DMS79 treated with DMSO at 0.1 percent for 48 hours (cell line): ENCODE measurements around the gene NUP37.

ENCODE experiments used
- DNase-seq: peaks from one replicate; lab custom pipeline; 2025; lab: John Stamatoyannopoulos, UW

The NUP37 gene

DNA sequence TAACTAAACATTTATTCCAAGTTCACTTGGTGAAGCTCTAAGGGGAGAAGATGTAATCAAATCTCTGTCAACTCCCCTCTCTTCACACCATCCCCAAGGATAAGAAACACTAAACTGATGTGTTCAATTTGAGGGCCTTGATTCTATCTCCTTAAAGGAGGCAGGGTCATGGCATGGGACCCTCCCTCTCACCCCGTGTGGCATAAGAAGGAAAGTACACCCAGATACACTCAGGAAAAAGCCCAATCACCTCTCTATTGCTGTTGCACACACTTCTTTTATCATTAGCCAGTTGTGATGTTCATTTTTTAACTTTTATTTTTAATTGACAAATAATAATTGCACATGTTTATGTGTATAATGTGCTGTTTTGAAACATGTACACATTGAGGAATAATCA, 93.2 kb downstream of the NUP37 start:
- DNase-seq = no peak

DNA sequence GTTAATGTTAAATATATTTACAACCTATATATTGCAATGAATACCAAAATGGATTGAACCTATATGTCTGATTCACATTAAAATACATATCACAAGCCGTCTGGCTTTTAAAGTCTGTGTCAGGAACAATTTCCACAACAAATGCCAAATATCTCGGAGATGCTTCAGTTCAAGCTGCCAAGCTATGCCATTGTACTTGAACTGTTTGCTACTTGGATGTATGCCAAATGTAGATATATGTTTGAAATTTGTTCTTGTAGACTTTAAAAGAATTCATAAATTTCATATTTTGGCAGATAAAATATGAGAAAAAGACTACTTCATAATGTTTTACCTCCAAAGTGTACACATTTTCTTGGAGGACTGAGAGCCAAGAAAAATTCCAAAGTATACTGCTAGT, 95.1 kb downstream of the NUP37 start:
- DNase-seq = no peak

DNA sequence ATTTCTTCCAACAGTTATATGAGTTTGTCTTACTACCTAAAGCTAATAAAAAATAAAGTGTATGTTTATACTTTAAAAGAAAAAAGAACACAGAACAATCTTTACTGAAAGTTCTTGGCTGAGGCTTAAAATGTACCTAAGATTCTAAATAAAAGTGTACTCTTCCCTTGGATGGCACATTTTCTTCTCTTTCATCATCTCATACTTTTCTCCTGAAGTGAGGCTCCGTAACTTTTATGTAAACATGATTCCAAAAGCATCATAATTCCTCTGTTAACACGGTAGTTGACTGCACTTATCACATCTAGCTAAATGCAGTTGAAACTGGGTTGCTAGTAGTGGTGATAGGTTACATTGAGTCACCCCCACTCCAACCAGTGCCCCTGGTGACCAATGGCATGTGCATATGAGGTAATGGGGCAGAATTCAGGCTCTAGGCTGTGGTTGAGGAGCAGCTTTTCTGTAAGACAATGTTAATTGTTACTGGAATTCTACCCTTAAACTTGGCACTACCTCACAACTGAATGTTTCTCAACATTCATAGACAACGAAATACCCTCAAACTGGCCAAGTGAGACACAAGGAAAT, 96.5 kb downstream of the NUP37 start:
- no peak for DNase-seq
